Left lung (tissue), 10 donors: Measurements from ENCODE around the gene UBXN1. TPM values are rescaled to one million over a fixed set of nuclear protein-coding genes. Genes with fewer than 3 reads are reported as not detected.
A peak's percentile ranks its signal among the peaks of the same experiment; 100 is the strongest.

Experiments
- ATAC-seq: fragments of 200-7000 bp; cut with Tn5 transposase; one replicate; pipeline ENCODE4 v1.9.1; 2020; ENCODE audit warnings: moderate library complexity
- DNase-seq, 4 donors: peaks; one replicate each; pipeline ENCODE4 v3.0.0-alpha.2; 2013 to 2020
- H3K27ac ChIP-seq, 2 donors: fragments of 200-600 bp; sonication (generic) in 1 of 2; one replicate each; pipeline versions ENCODE4 v1.5.0 to v1.8.0; 2020 to 2021
- H3K27me3 ChIP-seq, 2 donors: fragments of 200-600 bp; sonication (generic) in 1 of 2; one replicate each; pipeline versions ENCODE4 v1.5.0 to v1.8.0; 2020 to 2021
- H3K36me3 ChIP-seq, 2 donors: fragments of 200-600 bp; sonication (generic) in 1 of 2; one replicate each; pipeline versions ENCODE4 v1.5.0 to v1.8.0; 2020 to 2021
- H3K4me1 ChIP-seq, 2 donors: fragments of 200-600 bp; one replicate each; pipeline ENCODE4 v1.8.0; 2021
- H3K4me3 ChIP-seq, 2 donors: fragments of 200-600 bp; sonication (generic) in 1 of 2; one replicate each; pipeline versions ENCODE4 v1.5.0 to v1.8.0; 2020 to 2021; ENCODE audit warnings: mild to moderate bottlenecking in 1 of 2
- H3K9me3 ChIP-seq, 2 donors: fragments of 200-600 bp; sonication (generic) in 1 of 2; one replicate each; pipeline versions ENCODE4 v1.5.0 to v1.8.0; 2020 to 2021
- intact Hi-C, 2 donors: fragments of 100-400 bp; cut with DNase I; formaldehyde crosslinking; loops; one replicate each; pipeline versions ENCODE4 v1.11.2 to v1.14.2; 2022
- polyA plus RNA-seq, 6 donors: library from polyadenylated mRNA; unstranded; fragments of 120-200 nt; gene quantifications; one replicate each; pipeline ENCODE4 v1.2.1, GENCODE V29; 2013; ENCODE audit not compliant: insufficient read length in 6 of 6
- total RNA-seq, 2 donors: library from RNA; stranded (reverse); fragmentation: NEBNext Ultra II Directional; extraction: Animal tissue kit (Norgen Biotek cat#: 25700); gene quantifications; one replicate each; pipeline ENCODE4 v1.2.1, GENCODE V29; 2021
- TF ChIP-seq, protein P1 (sequence below), 2 donors: fragments of 200-600 bp; sonication (generic) in 1 of 2; IDR thresholded peaks; one replicate each; pipeline versions ENCODE4 v1.5.0 to v1.8.0; 2021; ENCODE audit warnings: antibody characterized with exemption in 2 of 2
- donor health status: DM: no; HTN: yes; CAD: no.
- donor health status: DM: no; HTN: no; CAD: no.

The UBXN1 gene
- total and polyA plus RNA-seq, 8 donors, result 67.5 to 169 (median 145) TPM

DNA sequence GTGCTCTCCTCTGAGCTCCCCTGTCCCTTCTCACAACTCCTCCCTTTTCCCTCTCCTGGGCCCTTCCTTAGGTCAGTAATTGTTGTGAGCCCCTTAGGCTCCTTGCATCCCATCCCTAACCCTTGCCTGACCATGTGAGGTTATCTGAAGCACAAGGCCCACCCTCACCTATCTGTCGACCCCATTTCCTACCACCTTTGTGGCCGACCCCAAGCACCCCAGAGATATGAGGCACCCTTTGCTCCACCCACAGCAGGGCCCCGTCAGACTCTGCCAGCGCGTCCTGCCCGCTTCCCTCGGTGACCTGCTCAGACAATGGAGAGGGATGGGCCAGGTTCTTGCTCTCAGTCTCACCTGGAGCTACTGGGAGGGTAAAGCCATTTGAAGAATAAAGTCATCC, 29.9 kb upstream of the UBXN1 start:
- Histone ChIP-seq H3K9me3 (no peaks in the 10 kb centered on the region), H3K27me3 (no peaks in the 10 kb centered on the region), H3K4me1 (peaks cover 26 to 69% of the 10 kb centered on the region in 2 donors), H3K36me3 (peaks cover 0 to 36% of the 10 kb centered on the region in 2 donors), H3K27ac (peak overlapping the region; percentile 96 to 97), H3K4me3 (peak overlapping the region; percentile 51 to 59)
- ATAC-seq, result peak; percentile 13
- DNase-seq, result no peak
- TF ChIP-seq, protein P1, sequence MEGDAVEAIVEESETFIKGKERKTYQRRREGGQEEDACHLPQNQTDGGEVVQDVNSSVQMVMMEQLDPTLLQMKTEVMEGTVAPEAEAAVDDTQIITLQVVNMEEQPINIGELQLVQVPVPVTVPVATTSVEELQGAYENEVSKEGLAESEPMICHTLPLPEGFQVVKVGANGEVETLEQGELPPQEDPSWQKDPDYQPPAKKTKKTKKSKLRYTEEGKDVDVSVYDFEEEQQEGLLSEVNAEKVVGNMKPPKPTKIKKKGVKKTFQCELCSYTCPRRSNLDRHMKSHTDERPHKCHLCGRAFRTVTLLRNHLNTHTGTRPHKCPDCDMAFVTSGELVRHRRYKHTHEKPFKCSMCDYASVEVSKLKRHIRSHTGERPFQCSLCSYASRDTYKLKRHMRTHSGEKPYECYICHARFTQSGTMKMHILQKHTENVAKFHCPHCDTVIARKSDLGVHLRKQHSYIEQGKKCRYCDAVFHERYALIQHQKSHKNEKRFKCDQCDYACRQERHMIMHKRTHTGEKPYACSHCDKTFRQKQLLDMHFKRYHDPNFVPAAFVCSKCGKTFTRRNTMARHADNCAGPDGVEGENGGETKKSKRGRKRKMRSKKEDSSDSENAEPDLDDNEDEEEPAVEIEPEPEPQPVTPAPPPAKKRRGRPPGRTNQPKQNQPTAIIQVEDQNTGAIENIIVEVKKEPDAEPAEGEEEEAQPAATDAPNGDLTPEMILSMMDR (IDR thresholded peaks at IDR 0.05), result no peak
- intact Hi-C loops, result no loop called here

DNA sequence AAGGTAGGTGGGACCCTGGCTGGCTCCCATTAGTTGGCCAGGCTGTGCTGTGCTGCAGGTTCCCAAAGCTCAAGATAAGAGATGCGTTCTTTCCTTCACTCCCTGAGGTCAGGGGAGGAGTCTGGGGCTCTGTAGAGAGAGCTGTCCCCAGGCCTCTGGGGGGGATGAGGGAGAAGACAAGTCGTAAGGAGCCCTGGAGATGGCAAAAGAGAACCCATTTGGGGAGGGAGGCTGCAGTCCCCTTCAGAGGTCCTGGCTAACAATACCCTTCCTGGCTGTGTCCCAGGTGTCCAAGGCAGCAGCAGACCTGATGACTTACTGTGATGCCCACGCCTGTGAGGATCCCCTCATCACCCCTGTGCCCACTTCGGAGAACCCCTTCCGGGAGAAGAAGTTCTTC, 29.5 kb upstream of the UBXN1 start:
- Histone ChIP-seq H3K27me3 (no peaks in the 10 kb centered on the region), H3K4me1 (peaks cover 26 to 67% of the 10 kb centered on the region in 2 donors), H3K9me3 (no peaks in the 10 kb centered on the region), H3K4me3 (peak overlapping the region; percentile 51 to 59), H3K36me3 (peaks cover 0 to 32% of the 10 kb centered on the region in 2 donors), H3K27ac (peak overlapping the region; percentile 96 to 97)
- ATAC-seq, result no peak
- intact Hi-C loops, result no loop called here
- TF ChIP-seq, protein P1 (IDR thresholded peaks at IDR 0.05), result no peak
- DNase-seq, result no peak

DNA sequence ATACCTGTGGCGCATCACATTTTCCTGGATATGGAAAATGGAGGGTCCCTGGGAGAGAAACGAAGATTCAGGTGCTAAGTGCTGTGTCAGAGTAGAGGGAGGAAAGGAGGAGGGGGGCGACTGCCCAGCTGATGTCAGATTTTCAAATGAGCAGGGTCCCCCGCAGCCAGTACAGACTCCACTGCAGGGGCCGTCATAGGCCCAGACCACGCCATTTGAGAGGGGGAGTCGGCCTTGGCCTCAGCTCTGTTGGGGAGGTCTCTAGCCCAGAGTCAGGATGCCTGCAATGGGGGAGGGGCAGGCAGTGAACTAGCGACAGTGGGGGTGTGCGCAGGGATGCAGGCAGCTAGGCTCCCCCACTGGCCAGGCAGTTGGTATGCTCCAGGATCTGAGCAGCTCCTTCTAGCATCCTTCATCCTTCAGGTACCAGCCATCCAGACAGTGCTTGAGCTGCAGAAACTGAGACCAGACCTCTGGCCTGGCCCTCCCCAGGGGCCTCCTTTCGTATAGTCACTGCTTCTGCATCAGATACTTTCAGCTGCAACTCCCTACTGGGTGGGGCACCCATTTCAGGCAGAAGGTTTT, 28.5 kb upstream of the UBXN1 start, which contains the start of the genes BSCL2 and GNG3:
Gene BSCL2, minus strand, starts transcription at position 148 of the 585 bp plus-strand sequence. CDS start 229 bp downstream, outside the sequence.
Gene GNG3, plus strand, starts transcription at position 400 of the 585 bp plus-strand sequence. CDS start 620 bp downstream, outside the sequence.
- H3K4me1 ChIP-seq, result peaks cover 26 to 61% of the 10 kb centered on the region in 2 donors
- peak within 1 kb of the TSS; percentile 49 to 97 for H3K27ac ChIP-seq
- intact Hi-C loops, result no loop called here
- H3K4me3 ChIP-seq, result peak within 1 kb of the TSS; percentile 59 to 80
- ATAC-seq (no peak), DNase-seq (peak in 1 of 4 donors; percentile 64)
- H3K36me3 ChIP-seq, result peaks cover 0 to 27% of the 10 kb centered on the region in 2 donors
- TF ChIP-seq, protein P1 (IDR thresholded peaks at IDR 0.05), result no peak
- H3K27me3 ChIP-seq, result no peaks in the 10 kb centered on the region
- H3K9me3 ChIP-seq, result no peaks in the 10 kb centered on the region

- intact Hi-C loops, result no loop called here
- no peaks in the 10 kb centered on the region for H3K27me3 ChIP-seq
- H3K36me3 ChIP-seq, result peaks cover 0 to 22% of the 10 kb centered on the region in 2 donors
- no peak for DNase-seq
- peak overlapping the region; percentile 49 to 85 for H3K27ac ChIP-seq
- H3K4me3 ChIP-seq, result peak overlapping the region in 1 of 2 donors; percentile 51
- TF ChIP-seq, protein P1 (IDR thresholded peaks at IDR 0.05), result no peak
- H3K4me1 ChIP-seq, result peaks cover 26 to 61% of the 10 kb centered on the region in 2 donors
- H3K9me3 ChIP-seq, result no peaks in the 10 kb centered on the region
- ATAC-seq, result no peak
Measured at GRCh38 chr11:62706850-62707247, 28.0 kb upstream of the UBXN1 start.
